ENCODE measurements around the gene CFAP58.

CFAP58 gene

DNA sequence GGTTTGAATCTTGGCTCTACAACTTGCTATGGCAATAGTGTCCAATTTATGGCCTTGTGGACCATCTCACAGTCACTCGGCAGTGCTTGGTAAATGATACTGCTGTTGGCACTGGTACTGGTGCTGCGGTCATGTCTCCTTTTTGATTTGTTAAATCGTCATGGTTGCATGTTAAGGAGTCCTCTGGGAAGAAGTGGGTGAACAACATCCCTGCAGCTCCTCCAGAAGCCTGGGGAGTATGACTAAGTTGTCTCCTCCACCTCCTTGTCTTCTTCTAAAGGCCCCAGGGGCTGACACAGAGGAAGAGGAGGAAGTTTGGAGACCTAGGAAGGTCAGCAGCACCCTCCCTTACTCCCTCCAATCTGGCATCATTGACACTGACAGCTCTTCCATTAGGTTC lies 23.9 kb upstream of the CFAP58 start:
- in situ Hi-C loops (cut with MboI; ENCODE audit: low sequenced_read_pairs, unreplicated experiment) = no loop called here
- no peak for DNase-seq (ENCODE audit: low spot score)
- TF ChIP-seq CTCF (IDR thresholded peaks at IDR 0.05; ENCODE audit: borderline replicate concordance, control extremely low read depth, extremely low read depth, insufficient read depth, missing control alignments) = no peak

DNA sequence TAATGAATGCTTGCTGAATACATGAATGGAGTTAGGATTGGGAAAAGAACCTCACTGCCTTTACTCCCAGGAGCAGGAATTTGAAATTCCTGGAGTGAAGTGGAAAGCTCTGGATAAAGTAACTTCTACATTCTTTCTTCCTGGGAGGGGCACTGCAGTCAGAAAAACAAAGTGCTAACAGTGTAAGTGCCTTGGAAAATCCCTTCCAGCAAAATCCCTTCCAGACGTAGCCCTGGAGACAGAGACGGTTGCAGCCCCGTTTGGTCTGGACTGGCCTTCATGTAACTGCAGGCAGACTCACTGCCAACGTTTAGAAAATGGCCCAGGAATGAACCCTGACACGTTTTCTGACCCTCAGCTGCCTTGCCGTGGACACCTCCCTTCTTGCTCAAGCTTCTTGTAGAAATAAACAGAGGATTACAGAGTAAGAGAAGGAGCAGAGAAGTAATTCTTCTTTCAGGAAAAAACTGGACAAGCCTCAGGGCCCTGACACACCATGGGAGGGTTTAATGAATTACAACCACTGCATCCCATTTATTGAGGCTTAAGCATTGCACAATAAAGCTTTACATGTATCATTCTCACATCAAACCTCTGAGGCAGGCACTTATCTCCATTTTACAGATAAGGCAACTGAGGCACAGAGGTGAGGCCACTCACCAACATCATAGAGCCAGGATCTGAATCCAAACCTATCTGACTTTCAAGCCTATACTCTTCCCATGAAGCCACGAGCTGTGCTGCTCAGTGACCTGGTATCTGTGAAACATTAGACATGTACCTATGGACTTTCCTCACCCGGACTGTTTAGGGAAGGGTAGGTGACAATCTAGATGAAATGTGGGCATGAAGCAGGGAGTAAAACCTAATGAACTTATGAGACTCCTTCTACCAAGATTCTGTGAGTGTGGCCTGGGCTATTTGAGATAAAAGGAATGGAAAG lies 23.2 kb upstream of the CFAP58 start:
- TF ChIP-seq CTCF (IDR thresholded peaks at IDR 0.05; ENCODE audit: borderline replicate concordance, control extremely low read depth, extremely low read depth, insufficient read depth, missing control alignments) = no peak
- no peak for DNase-seq (ENCODE audit: low spot score)
- in situ Hi-C loops (cut with MboI; ENCODE audit: low sequenced_read_pairs, unreplicated experiment) = no loop called here

GRCh38 chr10:104331208-104331838 lies 22.3 kb upstream of the CFAP58 start:
- no peak for TF ChIP-seq CTCF (IDR thresholded peaks at IDR 0.05; ENCODE audit: borderline replicate concordance, control extremely low read depth, extremely low read depth, insufficient read depth, missing control alignments)
- no peak for DNase-seq (ENCODE audit: low spot score)
- in situ Hi-C loops (cut with MboI; ENCODE audit: low sequenced_read_pairs, unreplicated experiment) = no loop called here

DNA sequence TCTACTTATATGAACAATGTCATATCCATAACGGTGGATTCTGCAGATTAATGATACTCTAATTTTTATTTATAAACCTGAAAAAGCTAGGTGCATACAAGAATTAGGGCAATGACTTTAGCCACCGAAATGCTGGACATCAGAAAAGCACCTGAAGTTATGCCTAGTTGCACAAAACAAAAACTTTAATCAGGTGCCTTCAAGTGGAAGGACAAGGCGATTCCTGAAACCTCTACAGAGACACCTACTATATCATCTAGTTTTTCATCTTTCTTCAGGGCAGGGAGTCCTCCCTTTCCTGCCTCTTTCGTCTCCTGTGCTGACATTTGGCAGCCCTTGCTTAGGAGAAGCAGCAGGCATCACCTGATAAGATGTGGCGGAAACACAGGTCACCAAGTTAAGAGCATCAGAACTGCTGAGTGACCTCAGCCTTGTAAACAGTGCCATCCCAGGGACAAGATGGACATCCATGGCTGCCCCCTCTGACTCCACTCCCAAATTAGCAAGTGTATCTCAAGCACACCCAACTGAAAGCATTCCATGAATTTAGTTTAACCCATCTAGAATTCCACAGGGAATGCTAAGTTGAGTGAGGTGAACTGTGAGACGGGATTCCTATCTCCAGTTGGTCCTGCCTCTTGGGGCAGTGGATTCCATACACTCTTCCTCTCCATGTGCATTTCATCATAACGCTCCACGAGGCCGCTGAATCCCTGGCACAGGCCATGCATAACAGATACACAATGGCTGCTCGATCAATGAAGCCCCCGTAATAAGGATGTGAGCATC lies 21.2 kb upstream of the CFAP58 start:
- no peak for DNase-seq (ENCODE audit: low spot score)
- in situ Hi-C loops (cut with MboI; ENCODE audit: low sequenced_read_pairs, unreplicated experiment) = no loop called here
- no peak for TF ChIP-seq CTCF (IDR thresholded peaks at IDR 0.05; ENCODE audit: borderline replicate concordance, control extremely low read depth, extremely low read depth, insufficient read depth, missing control alignments)

- in situ Hi-C loops (cut with MboI; ENCODE audit: low sequenced_read_pairs, unreplicated experiment) = no loop called here
- DNase-seq (ENCODE audit: low spot score) = no peak
These were observed 20.5 kb upstream of the CFAP58 start for GRCh38 chr10:104333032-104333727.

More at GRCh38 chr10:104333032-104333727, 20.5 kb upstream of the CFAP58 start:
- TF ChIP-seq CTCF (IDR thresholded peaks at IDR 0.05; ENCODE audit: borderline replicate concordance, control extremely low read depth, extremely low read depth, insufficient read depth, missing control alignments) = no peak

All from GM13976 (cell line).